HTERT RPE-1 (cell line): Measurements from ENCODE around the gene ISG15.
"Not testable (repeated sequence)": the region's sequence is repeated elsewhere in the genome, so short reads cannot be mapped to it uniquely, and the experiment has no call there.

ENCODE experiments used
- in situ Hi-C: fragments of 300-500 bp; cut with MboI; formaldehyde crosslinking; loops from 4 replicates; pipeline ENCODE4 v1.14.3; 2020; ENCODE audit warnings: low sequenced_read_pairs

ISG15 gene

DNA sequence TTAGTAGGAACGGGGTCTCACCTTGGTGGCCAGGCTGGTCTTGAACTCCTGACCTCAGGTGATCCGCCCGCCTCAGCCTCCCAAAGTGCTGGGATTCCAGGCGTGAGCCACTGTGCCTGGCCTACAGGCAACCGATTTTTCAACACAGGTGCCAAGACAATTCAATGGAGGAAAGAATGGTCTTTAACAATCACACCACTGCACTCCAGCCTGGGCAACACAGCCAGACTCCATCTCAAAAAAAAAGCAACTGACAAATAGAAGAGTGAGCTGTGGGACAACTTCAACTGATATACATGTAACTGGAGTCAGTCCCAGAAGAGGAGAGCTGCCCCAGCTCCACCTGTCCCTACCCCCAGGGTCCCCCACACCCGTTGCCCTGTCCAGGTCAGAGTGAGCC, 18.8 kb upstream of the ISG15 start:
- in situ Hi-C loops = not testable (repeated sequence)

DNA sequence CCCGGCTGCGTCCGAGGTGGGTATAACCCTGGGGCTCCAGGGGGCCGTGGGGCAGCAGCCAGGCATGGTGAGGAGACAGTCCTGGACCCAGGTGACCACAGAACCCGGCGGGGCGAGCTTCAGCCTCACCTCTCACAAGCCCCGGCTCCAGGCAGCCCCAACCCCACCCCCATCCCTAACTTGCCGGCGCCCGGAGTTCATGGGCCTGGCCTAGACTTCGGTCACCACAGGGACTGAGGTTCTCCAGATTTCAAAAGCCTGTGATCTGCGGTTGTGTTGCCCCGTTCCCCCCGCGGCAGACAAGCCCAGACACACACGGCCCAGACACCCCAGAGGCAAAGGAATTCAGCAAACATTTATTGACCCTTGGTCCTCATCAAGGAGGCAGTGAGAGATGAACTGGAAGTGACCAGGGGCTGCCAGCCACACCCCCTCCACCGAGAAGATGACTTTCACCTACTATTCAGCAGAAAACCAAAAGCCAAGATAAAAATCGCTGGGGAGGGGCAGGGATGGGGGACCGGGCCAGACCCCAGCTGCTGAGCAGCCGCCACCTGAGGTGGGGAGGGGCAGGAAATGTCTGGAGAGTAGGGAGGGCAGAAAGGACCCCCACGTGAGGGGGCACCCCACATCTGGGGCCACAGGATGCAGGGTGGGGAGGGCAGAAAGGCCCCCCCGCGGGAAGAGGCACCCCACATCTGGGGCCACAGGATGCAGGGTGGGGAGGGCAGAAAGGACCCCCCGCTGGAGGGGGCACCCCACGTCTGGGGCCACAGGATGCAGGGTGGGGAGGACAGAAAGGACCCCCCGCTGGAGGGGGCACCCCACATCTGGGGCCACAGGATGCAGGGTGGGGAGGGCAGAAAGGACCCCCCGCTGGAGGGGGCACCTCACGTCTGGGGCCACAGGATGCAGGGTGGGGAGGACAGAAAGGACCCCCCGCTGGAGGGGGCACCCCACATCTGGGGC, 17.3 kb upstream of the ISG15 start:
- in situ Hi-C loops = no loop called here

DNA sequence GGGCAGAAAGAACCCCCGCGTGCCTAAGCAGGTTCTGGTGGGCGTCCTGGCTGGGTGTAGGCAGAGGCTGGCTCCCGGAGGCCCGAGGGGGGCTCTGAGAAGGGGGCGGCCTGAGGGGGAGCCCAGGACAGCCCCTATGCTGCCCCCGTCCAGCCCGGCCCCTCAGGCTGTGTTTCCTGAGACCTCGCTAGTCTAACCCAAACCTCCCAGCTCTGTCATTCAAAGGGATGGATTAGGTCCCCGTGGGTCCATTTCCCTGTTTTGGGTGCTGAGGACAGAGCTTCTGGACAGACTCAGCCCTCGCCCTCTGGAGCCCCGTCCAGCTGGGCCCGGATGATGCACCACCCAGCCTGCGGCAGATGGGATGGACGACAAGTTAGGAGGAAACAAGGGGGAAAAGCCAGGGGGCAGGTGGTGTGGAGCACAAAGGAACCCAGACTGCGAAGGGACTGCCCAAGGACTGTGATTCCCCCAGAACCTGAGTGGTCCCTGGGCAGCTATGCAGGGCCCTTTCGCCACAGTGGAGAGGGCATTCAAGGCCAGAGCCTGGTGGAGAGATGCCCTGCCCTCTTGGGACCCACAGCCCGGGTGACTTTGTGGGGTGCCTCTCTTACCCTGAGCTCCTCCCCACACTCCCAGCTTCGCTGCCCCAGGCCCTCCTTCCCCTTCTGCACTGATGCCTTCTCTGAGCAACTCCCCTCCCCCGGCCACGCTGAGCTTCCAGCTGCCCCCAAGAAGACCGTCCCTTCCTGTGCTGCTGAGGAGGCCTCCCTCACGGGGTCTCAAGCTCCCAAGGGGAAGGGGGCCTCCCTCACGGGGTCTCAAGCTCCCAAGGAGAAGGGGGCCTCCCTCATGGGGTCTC, 16.2 kb upstream of the ISG15 start:
- in situ Hi-C loops = no loop called here

DNA sequence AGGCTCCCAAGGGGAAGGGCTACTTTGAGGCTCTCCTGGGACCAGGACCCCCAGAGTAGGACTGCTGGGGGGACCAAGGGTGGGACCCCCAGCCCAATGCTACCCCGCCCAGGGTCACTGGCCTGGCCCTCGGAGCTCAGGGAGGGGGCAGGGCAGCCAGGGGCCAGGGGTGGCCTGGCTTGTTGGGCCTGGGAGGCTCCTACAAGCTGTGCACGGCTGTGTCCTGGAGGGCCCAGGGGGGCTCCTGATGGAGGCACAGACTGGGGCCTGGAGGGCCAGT, 15.6 kb upstream of the ISG15 start:
- in situ Hi-C loops = no loop called here

DNA sequence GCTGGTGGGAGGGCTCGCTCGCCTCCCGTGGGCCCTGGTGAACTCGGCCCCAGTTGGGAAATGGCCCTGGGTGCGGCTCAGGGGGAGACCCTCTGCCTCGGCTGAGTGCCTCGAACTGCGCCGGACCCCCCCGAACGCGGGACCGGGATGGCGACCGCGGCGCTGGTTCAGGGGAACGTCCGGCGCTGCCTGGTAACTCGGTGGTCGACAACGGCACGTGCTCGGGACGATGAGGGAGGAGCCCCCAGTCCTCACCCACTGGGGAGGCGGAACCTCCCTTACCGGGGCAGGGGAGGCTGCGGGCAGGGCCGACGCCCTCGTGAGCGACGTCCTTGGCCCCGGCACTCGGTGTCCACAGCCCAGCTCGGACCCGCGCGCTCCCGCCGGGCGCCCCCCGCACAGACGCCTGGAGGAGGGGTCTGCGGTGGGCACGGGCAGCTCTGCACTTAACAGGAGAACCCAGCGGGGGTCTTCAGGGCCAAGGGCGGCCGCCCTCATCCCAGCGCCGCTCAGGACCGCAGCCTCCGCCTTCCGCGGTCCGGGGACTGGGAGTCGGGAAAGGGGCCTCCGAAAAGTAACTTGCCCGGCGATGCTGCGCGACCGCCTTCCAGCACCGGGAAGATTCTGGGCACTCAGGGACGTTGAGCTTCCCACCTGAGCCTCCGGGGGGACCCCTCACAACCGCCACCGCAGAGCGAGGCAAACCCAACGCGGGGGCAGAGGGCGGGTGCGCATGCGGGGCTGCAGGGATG, 15.1 kb upstream of the ISG15 start:
- in situ Hi-C loops = no loop called here

DNA sequence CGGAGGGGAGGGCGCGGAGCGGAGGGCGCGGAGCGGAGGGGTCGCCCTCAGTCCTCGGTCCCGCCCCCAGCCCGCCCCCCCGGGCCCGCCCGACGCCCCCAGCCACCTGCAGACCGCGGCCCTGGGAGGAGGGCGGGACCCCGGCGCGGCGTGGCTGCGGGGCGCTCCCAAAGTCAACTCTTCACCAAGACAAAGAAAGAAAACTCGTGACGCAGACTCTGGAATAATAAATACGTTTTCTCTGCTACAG, 14.6 kb upstream of the ISG15 start:
- in situ Hi-C loops = no loop called here

DNA sequence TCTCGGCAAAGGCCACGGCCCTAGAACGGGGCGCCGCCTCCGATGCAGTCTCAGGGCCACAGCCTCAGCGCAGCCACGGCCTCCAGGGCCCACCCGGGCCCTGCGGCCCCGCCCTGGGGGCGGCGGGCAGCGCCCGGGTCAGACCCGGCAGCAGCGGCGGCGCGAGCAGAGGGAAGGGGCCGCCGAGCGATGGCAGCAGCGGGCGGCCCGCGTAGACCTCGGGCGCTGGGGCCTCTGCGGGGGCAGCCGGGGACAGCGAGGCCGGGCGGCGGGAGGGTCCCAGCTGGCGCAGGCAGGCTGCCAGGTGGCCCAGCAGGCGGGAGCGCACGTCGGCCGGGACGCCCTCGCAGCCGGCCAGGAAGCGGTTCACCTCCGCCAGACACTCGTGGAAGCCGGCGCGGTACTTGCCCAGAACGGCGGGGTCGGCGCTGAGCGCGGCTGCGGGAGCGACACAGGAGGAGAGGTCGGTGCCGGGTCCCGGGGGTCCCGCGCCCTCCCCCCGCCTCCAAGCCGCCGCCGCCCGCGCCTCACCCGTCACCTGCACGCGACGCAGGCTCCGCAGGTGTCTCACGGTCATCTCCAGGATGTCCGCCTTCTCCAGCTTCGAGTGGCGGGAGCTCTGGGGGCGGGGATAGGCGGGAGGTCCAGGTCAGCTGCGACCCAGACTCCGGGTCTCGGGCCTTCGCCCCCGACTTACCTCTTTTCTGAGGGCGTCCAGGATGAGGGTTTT, 14.1 kb upstream of the ISG15 start:
- in situ Hi-C loops = no loop called here

DNA sequence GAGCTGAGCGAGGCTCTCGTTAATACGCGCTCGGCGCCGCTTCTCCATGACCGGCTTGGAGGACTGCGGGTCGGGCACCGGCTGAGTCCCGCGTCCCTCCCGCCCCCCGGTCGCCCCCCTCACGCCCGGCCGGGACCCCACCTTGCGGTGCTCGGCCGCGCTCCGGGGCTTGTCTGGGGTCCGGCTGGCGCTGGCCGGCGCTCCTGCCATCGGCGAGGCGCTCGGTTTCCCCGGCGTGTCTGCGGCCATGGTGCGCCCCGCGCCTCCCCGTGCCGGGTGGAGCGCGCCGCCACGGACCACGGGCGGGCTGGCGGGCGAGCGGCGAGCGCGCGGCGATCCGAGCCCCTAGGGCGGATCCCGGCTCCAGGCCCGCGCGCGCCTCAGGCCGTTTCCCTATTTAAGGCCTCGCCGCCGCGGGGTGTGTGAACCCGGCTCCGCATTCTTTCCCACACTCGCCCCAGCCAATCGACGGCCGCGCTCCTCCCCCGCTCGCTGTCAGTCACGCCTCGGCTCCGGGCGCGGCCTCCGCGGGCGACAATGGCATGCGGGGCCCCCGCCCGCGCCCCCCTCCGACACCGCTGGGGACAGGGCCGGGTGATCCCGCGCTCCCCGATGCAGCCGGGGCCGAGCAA, 13.5 kb upstream of the ISG15 start, which contains the start of gene HES4:
HES4 (minus strand) TSS at position 373 of the 632 bp plus-strand sequence; CDS start at position 249, 124 bp downstream.
- in situ Hi-C loops = no loop called here

DNA sequence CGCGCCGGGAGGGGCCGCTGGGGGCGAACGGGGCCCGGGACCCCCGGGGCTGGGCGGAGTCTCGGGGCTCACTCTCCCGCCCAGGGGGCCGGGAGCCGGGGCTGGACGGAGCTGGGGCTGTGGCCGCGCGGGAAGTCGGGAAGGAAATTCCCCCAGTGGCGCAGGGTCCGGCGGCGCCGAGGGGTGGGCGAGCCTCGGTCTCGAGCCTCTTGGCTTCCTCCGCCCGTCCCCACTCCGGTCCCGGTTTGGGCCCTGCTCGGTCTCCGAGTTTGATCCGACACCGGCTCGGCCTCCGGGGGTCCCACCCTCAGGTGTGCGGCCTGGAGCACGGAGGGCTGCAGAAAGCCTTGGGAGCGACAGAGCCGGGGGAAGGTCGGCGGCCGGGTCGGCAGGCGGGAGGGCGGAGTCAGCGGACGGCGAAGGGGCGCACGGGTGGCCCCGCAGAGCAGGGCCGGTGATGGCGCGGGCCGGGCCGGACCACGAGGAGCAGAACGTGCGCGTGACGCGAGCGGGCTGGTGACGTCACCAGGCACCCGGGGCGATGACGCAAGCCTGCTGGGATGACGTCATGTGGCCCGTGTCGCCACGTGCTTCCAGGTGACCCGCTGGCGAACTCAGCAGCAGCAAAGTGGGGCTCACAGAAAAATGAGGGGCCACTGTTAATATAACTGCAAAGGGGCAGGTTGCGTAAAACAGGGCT, 12.8 kb upstream of the ISG15 start:
- in situ Hi-C loops = no loop called here

DNA sequence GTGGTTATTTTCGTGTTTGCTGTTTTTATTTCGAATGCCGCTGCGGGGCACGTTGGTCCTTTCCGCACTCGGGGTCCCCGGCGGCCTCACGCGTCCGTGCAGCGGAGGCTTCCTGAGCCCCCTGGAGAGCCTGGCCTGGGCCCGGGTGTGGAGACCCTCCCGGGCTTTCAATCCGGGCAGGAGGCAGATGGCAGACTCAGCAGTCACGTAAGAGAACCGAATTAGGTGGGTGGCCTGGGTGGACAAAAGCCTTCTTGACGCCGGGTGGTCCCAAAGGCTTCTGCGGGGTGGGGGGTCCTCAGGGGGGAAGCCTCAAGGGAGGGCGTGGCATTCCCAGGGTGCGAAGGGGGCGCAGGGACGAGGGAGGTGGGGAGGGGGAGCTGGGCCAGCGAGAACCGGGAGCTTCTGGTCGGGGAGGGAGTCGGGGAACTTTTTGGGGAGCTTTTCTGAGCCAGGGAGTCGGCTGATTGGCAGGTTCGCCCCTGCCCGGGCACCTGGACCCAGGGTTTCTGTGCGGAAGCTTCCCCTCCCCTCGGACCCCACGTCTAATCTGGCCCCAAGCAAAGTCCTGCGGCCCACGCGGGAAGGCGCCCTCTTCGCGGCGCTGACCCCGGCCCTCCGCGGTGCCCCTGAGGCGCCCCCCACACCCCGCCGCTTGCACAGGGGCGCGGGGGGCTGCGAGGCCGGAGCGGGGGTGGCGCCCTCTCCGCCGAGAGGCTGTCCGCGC, 12.1 kb upstream of the ISG15 start:
- in situ Hi-C loops = no loop called here

GRCh38 chr1:1003618-1004419, 9.5 kb upstream of the ISG15 start:
- in situ Hi-C loops = no loop called here

GRCh38 chr1:1004420-1004779, 8.9 kb upstream of the ISG15 start:
- in situ Hi-C loops = no loop called here

DNA sequence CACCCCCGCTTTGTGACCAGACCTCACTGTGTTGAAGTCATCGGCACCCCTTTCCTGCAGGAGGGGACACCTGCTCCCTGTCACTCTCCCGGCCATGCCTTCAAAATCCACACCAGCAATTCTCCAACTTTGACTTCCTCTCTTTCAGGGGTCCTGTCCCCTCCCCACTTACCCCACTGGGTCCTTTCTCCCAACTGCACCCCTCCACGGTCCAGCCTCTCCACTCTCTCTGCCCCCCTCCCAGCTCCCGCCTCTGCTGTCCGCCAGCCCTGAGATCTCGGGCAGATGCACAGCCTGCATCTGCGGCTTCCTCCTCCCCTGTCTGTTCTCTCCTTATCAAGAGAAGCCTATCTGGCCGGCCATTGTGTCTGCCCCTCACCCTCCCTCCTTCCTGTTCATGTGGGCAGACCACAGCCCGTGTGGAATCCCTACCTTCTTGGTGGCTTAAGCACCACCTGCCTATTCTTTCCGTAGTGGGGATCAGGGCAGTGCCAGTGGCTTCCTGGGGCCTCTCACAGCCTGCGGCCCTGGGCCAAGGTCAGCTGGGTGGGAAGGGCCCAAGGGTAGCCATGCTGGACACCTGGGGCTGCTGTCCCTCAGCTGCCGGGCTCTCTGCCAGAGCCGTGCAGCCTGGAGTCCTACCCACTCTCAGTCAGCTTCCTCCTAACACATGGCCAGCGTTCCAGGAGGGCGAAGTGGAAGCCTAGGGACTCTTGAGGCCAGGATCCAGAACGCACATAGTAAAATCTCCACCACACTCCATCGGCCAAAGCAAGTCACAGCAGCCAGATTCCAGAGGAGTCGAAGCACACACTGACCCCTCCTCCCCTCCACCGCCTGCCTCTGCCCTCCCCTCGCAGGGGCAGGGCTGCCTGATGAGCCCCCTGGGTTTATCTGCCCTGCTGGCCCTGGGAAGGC, 8.3 kb upstream of the ISG15 start:
- in situ Hi-C loops = no loop called here

DNA sequence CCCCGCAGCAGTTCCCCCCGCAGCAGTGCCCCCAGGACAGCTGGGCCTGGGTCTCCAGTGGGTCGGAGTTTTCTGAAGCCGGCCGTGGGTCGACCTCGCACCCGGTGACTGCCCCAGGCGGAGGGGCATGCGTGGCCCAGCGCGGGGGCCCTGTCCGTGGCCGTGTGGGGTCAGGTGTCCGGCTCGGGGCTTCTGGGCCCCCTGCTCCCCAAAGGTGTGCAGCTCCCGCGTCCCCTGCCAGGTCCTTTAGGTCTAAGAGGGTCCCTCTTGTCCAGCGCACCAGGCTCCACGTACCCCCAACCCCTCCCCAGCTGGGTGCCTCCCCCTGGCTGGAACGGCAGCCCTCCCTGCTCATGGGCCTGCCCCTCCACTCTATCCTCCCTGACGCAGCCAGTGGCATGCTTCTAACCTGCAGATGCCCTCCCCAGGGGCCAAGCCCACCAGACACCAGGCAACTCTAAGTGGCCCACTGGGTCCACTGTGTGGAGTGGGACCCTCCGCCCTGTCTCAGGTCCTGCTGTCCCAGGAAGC, 7.5 kb upstream of the ISG15 start:
- in situ Hi-C loops = no loop called here

DNA sequence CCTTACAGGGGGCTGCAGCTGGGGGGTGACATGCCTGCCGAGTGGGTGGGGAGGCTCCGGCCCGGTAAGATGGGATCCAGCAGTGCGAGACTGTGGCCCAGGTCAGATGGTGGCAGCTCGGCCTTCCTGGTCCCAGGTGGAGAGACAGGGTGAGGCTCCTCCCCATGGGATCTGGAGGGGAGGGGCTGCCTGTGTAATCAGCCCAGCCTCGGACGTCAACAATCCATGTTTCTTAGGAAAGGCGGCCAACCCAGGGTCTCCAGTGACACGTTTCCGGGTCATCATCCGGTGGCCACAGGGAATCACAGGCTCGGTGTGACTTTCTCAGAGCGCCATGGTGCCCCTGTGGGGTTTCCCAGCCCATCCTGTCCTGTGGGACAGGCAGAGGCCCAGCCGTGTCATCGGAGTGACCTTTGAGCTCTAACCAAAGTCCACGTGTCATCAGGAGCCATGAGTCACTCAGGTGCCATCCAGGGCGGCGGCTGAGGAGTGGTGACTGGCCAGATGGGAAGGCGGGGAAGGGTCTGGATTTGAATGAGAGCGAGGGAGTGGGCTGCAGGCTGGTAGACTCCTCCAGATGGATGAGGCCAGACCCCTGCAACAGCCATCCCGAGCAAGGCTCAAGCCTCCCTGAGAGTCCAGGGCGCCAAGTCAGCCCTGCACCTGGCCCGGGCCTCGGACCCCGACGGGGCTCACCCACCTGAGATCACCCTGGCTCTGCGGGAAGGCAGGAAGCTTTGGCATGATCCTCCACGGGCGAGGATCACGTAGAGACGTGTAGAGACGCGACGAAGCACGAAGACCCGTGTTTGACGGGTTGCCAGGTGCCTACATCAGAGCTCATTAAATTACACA, 6.8 kb upstream of the ISG15 start:
- in situ Hi-C loops = no loop called here

- in situ Hi-C loops = not testable (repeated sequence)
These were observed 3.2 kb upstream of the ISG15 start for GRCh38 chr1:1010131-1010530.
